NT2/D1 (cell line): ENCODE measurements around the gene CFAP65.

Experiments
- YY1 ChIP-seq: IDR thresholded peaks from 2 replicates; pipeline ENCODE4 v1.6.1; 2011; ENCODE audit not compliant: insufficient read length, insufficient read depth
- ZNF274 ChIP-seq: IDR thresholded peaks from 2 replicates; pipeline ENCODE4 v1.6.1; 2011; ENCODE audit warnings: mild to moderate bottlenecking, low read depth, low read length

DNA sequence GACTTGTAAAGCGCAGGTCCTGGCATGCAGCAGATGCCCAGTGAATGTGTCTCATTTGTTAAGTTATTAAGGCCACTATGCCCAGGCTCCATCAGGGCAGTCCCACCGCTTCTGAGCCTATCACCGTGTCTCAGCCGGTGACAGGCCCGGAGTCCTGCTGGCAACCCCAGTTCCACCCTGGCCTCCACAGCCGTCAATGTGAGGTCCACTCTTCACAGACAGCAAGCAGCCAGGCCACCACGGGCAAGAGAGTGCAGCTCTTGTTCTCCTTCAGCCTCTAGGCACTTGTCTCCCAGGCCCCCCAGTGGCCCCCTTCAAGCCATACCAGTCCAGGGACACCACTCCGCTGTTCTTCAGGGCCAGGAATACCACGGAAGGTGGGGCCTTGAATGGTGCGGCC is 22.6 kb downstream of the CFAP65 start:
- TF ChIP-seq YY1 (no peak), ZNF274 (no peak)
